Measurements from ENCODE around the gene TRUB2. TPM values are rescaled to one million over a fixed set of nuclear protein-coding genes. Genes with fewer than 3 reads are reported as not detected.
"Not testable (repeated sequence)": the region's sequence is repeated elsewhere in the genome, so short reads cannot be mapped to it uniquely, and the experiment has no call there.

TRUB2 gene
- total RNA-seq, 1 donor from 2014 or later, result 19.8 TPM

DNA sequence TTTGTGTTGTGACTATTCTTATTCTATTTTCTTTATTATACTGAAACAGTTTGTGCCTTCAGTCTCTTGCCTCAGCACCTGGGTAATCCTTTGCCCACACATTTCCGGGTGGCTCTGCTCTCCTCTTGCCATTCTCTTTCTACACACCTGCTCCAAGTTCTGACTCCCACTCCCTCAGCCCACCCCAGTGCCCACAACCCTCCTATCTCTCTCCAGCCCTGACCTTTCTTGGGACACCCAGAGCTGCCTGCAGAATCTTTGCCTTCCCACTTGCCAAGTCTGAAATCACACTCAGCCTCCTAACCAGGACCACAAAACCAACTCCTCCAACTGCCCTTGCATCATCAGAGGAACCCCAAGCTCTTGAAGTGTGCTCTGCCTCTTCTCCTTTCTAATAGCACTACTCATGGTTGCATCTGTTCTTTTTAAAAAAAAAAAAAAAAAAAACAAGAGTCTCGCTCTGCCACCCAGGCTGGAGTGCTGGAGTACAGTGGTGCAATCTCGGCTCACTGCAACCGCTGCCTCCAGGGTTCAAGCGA lies 42.1 kb downstream of the TRUB2 start:
- Mint-ChIP-seq H3K9me3 (ENCODE audit: low read depth) (no peaks in the 10 kb centered on the region), H3K27me3 (ENCODE audit: low read depth) (no peaks in the 10 kb centered on the region), H3K27ac (ENCODE audit: unreplicated experiment) (no peak overlapping the region), H3K36me3 (ENCODE audit: low read depth) (peaks cover 1% of the 10 kb centered on the region), H3K4me3 (ENCODE audit: unreplicated experiment) (no peak overlapping the region), H3K4me1 (ENCODE audit: low read depth) (peaks cover 18% of the 10 kb centered on the region)
- TF ChIP-seq, protein P1, sequence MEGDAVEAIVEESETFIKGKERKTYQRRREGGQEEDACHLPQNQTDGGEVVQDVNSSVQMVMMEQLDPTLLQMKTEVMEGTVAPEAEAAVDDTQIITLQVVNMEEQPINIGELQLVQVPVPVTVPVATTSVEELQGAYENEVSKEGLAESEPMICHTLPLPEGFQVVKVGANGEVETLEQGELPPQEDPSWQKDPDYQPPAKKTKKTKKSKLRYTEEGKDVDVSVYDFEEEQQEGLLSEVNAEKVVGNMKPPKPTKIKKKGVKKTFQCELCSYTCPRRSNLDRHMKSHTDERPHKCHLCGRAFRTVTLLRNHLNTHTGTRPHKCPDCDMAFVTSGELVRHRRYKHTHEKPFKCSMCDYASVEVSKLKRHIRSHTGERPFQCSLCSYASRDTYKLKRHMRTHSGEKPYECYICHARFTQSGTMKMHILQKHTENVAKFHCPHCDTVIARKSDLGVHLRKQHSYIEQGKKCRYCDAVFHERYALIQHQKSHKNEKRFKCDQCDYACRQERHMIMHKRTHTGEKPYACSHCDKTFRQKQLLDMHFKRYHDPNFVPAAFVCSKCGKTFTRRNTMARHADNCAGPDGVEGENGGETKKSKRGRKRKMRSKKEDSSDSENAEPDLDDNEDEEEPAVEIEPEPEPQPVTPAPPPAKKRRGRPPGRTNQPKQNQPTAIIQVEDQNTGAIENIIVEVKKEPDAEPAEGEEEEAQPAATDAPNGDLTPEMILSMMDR (IDR thresholded peaks at IDR 0.05), result no peak
- no peak for DNase-seq (ENCODE audit: low spot score)

DNA sequence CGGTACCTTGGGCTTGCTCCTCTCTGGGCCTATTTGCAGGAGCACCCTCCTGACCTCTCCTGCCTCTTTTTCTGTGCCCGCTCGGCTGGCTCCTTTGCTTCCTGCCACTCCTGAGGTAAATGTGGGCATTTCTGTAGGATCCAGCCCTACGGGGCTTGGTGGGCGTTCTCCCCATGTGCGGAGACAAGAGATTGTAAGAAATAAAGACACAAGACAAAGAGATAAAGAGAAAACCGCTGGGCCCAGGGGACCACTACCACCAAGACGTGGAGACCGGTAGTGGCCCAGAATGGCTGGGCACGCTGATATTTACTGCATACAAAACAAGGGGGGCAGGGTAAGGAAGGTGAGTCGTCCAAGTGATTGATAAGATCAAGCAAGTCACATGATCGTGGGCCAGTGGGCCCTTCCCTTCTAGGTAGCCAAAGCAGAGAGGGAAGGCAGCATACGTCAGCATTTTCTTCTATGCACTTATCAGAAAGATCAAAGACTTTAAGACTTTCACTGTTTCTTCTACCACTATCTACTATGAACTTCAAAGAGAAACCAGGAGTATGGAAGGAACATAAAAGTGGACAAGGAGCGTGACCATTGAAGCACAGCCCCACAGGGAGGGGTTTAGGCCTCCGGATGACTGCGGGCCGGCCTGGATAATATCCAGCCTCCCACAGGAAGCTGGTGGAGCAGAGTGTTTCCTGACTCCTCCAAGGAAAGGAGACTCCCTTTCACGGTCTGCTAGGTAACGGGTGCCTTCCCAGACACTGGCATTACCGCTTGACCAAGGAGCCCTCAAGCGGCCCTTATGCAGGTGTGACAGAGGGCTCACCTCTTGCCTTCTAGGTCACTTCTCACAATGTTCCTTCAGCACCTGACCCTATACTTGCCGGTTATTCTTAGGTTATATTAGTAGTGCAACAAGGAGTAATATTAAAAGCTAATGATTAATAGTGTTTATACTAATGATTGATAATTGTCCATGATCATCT lies 42.9 kb downstream of the TRUB2 start:
- not testable (repeated sequence) for DNase-seq (ENCODE audit: low spot score); H3K9me3 Mint-ChIP-seq (ENCODE audit: low read depth); H3K36me3 Mint-ChIP-seq (ENCODE audit: low read depth); H3K27me3 Mint-ChIP-seq (ENCODE audit: low read depth); H3K4me3 Mint-ChIP-seq (ENCODE audit: unreplicated experiment)
- H3K4me1 Mint-ChIP-seq (ENCODE audit: low read depth), result peaks cover 25% of the 10 kb centered on the region
- peak overlapping the region; percentile 47 for H3K27ac Mint-ChIP-seq (ENCODE audit: unreplicated experiment)

DNA sequence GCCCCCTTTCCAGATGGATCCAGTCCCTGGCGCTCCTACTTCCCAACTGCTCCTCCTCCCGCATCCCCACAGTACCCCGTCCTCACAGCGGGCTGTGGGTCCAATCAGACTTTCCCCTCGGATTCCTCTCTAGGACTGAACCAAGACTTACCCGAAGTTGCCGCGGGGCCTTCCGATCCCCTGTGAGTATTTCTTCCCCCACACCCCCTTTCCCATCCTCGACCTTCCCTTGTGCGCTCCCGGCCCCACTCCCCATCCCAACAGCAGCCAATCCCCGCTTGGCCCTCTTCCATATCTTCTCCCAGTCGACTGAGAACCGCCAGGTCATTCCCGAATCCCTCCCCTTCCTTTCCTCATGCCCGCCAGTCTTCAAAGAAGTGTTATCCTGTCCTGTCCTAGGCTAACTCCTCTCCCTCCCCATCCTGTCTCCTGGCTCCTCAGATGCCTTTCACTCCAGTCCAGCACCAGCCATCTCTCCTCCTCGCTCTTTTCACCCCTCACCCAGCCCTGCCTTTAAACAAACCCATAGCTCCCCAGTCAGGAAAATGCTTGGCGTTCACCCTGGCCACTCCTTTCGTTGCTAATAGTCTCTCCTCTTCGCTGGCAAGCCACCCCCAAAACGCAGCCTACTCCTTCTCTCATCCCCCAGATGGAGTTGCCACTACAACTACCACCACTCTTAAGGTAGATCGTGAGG lies 45.5 kb downstream of the TRUB2 start:
- Mint-ChIP-seq H3K27ac (ENCODE audit: unreplicated experiment) (peak overlapping the region; percentile 96), H3K4me3 (ENCODE audit: unreplicated experiment) (peak overlapping the region; percentile 100), H3K27me3 (ENCODE audit: low read depth) (no peaks in the 10 kb centered on the region), H3K9me3 (ENCODE audit: low read depth) (no peaks in the 10 kb centered on the region), H3K36me3 (ENCODE audit: low read depth) (peaks cover 9% of the 10 kb centered on the region), H3K4me1 (ENCODE audit: low read depth) (peaks cover 42% of the 10 kb centered on the region)
- no peak for DNase-seq (ENCODE audit: low spot score)
- TF ChIP-seq, protein P1 (IDR thresholded peaks at IDR 0.05), result no peak

DNA sequence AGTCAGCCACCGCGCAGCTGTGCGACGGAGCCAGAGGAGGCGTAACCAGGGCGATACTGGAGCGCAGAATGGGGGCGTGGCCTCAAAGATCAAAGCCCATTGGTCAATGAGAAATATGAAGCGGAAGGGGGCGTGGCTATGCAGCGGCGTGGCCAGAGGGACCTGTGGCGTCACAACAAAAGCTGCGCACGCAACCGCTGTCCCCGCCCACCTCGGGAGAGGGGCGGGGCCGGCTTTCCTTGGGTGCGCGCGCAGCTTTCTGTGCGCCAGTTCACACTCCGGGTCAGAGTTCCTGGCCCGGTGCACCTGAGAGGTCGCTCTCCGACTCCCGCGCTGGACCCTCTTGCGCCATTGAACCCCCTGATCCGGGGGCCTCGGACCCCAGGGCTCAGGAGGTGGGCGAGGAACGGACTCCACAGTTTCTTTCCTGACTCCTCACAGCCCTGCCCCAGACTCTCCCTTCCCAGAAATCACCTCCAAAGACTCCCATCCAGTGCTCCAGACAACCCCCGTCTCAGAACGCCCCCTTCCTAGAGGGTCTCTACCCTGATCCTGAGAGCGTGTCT lies 46.2 kb downstream of the TRUB2 start, which contains the start of gene SWI5:
Gene SWI5, plus strand, starts transcription at position 269 of the 566 bp plus-strand sequence.
- peak within 1 kb of the TSS; percentile 100 for H3K4me3 Mint-ChIP-seq (ENCODE audit: unreplicated experiment)
- peak; percentile 100 for DNase-seq (ENCODE audit: low spot score)
- no peaks in the 10 kb centered on the region for H3K9me3 Mint-ChIP-seq (ENCODE audit: low read depth)
- peaks cover 44% of the 10 kb centered on the region for H3K4me1 Mint-ChIP-seq (ENCODE audit: low read depth)
- peaks cover 15% of the 10 kb centered on the region for H3K36me3 Mint-ChIP-seq (ENCODE audit: low read depth)
- H3K27me3 Mint-ChIP-seq (ENCODE audit: low read depth), result no peaks in the 10 kb centered on the region
- TF ChIP-seq, protein P1 (IDR thresholded peaks at IDR 0.05), result no peak
- peak within 1 kb of the TSS; percentile 96 for H3K27ac Mint-ChIP-seq (ENCODE audit: unreplicated experiment)

DNA sequence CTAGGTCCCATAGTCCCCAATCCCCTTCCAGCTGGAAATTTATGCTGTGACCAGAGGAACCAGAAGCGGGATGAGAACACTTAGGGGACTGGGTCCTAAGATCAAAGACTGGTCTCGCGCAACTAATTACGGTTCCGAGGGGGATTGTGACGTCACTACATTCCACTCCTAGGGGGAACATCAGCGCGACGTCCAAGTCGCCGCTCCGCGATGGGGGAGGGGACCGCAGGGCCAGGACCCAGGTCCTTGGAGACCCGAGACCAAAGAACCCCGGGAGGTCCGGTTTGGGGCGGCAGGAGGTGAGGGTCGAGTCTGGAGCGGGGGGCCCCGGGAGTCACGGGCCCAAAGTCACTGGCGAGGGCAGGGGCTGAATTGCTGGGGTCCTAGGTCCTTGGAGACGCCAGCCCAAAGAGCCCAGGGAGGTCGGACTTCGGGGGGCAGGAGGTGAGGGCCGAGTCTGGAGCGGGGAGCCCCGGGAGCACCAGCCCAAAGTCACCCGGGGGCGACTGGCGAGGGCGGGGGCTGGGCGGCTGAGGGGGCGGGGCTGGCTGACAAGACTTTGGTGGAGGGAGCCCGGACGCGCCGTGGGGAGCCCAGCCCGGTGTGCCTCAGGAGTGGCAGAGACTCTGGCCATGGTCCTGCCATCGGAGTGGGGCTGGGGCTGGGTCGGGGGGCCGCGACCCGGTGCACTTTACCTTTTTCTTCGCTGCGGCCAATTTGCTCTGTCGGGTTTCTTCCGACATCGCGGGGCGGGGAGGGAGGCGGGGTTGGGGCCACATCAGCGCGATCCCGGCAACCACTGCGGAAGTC lies 46.8 kb downstream of the TRUB2 start, which contains the start of gene GOLGA2:
Gene GOLGA2, minus strand, starts transcription at position 810 of the 810 bp plus-strand sequence. Its CDS starts 31 bp downstream, at position 779.
- Mint-ChIP-seq H3K4me3 (ENCODE audit: unreplicated experiment) (peak within 1 kb of the TSS; percentile 100), H3K27ac (ENCODE audit: unreplicated experiment) (peak within 1 kb of the TSS; percentile 96), H3K9me3 (ENCODE audit: low read depth) (no peaks in the 10 kb centered on the region), H3K27me3 (ENCODE audit: low read depth) (no peaks in the 10 kb centered on the region), H3K4me1 (ENCODE audit: low read depth) (peaks cover 44% of the 10 kb centered on the region), H3K36me3 (ENCODE audit: low read depth) (peaks cover 15% of the 10 kb centered on the region)
- TF ChIP-seq, protein P1 (IDR thresholded peaks at IDR 0.05), result no peak
- no peak for DNase-seq (ENCODE audit: low spot score)
